Omental fat pad (tissue), 4 donors: ENCODE data around the gene SS18L1. TPM values are rescaled to one million over a fixed set of nuclear protein-coding genes. Genes with fewer than 3 reads are reported as not detected.

Experiments used
- ATAC-seq: fragments of 150-250 bp; one replicate; pipeline ENCODE4 v1.9.1; 2016; ENCODE audit warnings: mild to moderate bottlenecking, moderate library complexity; ENCODE audit not compliant: low FRiP score
- DNase-seq: peaks from one replicate; pipeline ENCODE4 v3.0.0-alpha.2; 2019; ENCODE audit warnings: low spot score
- CTCF ChIP-seq, 3 donors: fragments of 450-650 bp; IDR thresholded peaks; one replicate each; pipeline ENCODE4 v1.5.1; 2016 to 2017; ENCODE audit warnings: antibody characterized with exemption in 3 of 3, mild to moderate bottlenecking in 3 of 3, moderate library complexity in 2 of 3
- total RNA-seq, 4 donors: library from RNA; depleted of rRNA; stranded (reverse); fragments of >200 nt; gene quantifications; one replicate each; pipeline ENCODE4 v1.1.0, GENCODE V29; 2016

Gene SS18L1
- total RNA-seq, 4 donors from 2014 or later, result 10.3 to 23.4 (median 12.3) TPM

GRCh38 chr20:62149532-62150309, 6.2 kb downstream of the SS18L1 start:
- no peak for ATAC-seq
- no peak for DNase-seq
- TF ChIP-seq CTCF (IDR thresholded peaks at IDR 0.05), result no peak

- TF ChIP-seq CTCF (IDR thresholded peaks at IDR 0.05), result no peak
- ATAC-seq, result no peak
- DNase-seq, result no peak
Measured at GRCh38 chr20:62150310-62150575, 6.7 kb downstream of the SS18L1 start.

GRCh38 chr20:62151225-62151624, 7.7 kb downstream of the SS18L1 start:
- ATAC-seq (no peak), DNase-seq (no peak)
- TF ChIP-seq CTCF (IDR thresholded peaks at IDR 0.05), result no peak

- DNase-seq, result no peak
- ATAC-seq, result no peak
- TF ChIP-seq CTCF (IDR thresholded peaks at IDR 0.05), result no peak
Measured at GRCh38 chr20:62151835-62152364, 8.3 kb downstream of the SS18L1 start.

- TF ChIP-seq CTCF (IDR thresholded peaks at IDR 0.05), result no peak
- DNase-seq, result no peak
Measured at GRCh38 chr20:62155428-62156253, 12.1 kb downstream of the SS18L1 start.

GRCh38 chr20:62156254-62156556, 12.6 kb downstream of the SS18L1 start:
- no peak for ATAC-seq

More at GRCh38 chr20:62155428-62156253, 12.1 kb downstream of the SS18L1 start:
- ATAC-seq, result no peak

More at GRCh38 chr20:62156254-62156556, 12.6 kb downstream of the SS18L1 start:
- TF ChIP-seq CTCF (IDR thresholded peaks at IDR 0.05), result no peak
- DNase-seq, result no peak
